Umbilical cord (tissue), 2 donors: ENCODE data around the gene DPYD. TPM values are rescaled to one million over a fixed set of nuclear protein-coding genes. Genes with fewer than 3 reads are reported as not detected.

ENCODE experiments used
- DNase-seq: peaks from one replicate; pipeline ENCODE4 v3.0.0-alpha.2; 2015; ENCODE audit warnings: low spot score
- total RNA-seq: library from RNA; depleted of rRNA; stranded (reverse); fragments of >200 nt; gene quantifications from one replicate; pipeline ENCODE4 v1.2.3, GENCODE V29; 2014; ENCODE audit warnings: low replicate concordance; ENCODE audit not compliant: insufficient read depth

DPYD gene
- total RNA-seq, 1 donor from 2014 or later = 24.1 TPM

DNA sequence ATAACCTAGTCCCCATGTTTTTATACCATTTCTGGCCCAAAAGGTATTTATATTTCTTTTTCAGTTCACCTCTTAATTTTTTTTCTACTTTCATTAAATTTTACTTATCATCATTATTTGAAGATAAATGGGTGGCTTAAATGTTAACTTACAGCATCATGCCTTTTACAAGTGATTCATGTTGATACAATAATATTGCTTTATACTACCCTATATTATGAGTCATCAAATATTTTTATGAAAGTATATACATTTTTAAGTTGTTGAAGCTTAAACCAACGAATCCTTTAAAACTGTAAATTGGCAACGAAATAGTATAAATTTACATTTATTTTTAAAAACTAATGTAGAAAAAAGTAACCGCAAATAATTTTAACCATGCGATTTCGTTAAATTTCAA lies 207.9 kb downstream of the DPYD start:
- DNase-seq = no peak

DNA sequence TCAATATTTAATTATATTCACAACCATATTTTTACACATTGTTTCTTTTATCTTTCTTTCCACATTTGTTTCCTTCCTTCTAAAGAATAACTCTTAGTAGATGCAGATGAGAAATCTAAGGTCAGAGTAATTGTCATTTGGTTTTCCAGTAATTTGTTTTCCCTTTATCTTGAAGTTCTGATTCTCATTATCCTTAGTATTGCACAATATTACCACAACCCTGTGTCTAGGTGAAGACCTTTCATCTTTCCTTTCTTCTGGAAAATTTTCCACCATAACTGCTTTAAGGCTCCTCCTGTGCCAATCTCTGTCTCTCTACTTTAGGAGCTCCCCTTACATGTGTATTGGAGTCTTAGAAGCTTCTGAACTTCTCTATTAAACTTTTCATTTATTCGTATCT lies 209.0 kb downstream of the DPYD start:
- DNase-seq = no peak

DNA sequence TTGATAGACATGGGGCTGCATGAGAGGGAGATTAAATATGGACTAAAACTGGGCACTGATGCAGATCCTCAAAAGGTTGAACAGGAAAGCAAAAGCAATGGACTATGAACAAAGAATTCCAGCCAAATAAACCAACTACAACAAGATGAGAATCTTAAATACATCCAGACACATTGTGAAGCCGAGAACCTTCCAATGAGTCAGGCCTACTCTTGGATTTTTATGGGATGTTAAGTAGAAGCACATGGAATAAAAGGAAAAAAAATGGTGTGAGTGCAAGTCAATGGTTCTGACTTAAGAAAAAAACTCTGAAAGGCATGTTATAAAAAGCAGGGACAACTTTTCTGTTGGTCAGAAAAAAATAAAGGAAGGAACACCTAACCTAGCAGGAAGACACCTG lies 227.2 kb downstream of the DPYD start:
- DNase-seq = no peak

DNA sequence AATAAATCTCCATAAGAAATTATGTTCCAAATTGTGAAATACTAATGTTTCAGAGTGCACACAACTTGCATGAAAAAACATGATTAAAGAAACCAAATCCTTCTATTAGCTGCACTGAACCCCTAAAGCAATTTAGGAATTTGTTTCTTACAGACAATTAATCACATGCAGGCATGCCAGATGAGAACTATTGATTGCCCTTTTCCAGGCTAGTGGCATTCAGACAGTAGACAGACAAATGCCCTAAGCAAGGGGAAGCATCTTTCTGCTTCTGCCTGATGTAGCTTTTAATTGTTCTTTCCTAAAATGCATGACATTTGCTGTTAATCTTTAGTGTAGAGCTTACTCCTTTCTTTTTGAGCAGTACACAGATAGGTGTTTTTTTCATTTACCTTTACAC lies 229.5 kb downstream of the DPYD start:
- no peak for DNase-seq

DNA sequence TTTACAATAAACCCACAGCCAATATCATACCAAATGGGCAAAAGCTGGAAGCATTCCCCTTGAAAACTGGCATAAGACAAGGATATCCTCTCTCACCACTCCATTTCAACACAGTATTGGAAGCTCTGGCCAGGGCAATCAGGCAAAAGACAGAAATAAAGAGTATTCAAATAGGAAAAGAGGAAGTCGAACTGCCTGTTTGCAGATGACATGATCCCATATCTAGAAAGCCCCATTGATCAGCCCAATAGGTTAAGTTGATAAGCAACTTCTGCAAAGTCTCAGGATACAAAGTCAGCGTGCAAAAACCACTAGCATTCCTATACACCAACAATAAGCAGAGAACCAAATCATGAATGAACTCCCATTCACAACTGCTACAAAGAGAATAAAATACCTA lies 235.5 kb downstream of the DPYD start:
- no peak for DNase-seq

DNA sequence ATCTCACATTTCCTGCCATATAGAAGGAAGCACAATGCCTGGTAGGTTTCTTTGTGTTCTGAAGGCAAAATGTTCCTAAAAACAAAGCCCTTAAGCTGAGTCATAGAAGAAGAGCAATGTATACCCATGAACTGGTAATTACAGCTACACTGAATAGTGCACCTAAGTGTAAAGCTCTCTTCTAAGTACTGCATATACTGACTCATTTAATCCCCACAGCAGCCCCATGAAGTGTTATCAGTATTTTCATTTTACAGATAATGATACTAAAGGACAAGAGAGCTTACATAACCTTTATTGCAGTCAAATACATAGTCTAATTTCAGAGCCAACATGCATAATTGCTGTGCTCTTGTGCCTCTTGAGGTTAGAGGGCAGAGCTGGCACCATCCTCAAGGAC lies 239.9 kb downstream of the DPYD start:
- DNase-seq = no peak

DNA sequence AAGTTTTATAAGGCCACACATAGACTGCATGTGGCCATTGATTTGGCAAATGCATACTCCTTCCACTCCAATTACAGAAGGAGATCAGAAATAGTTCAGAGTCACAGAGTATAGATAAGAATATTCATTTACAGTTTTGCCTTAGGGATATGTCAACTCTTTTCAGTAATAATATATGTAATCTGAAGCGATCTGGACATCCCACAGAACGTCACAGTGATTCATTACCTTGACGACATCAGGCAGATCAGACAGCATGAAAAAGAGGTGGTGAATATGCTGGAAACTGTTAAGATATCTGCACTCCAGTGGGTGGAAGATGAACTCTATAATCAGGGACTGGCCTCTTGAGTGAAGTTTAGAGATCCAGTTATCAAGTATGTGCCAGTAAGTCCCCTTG lies 240.4 kb downstream of the DPYD start:
- DNase-seq = no peak

DNA sequence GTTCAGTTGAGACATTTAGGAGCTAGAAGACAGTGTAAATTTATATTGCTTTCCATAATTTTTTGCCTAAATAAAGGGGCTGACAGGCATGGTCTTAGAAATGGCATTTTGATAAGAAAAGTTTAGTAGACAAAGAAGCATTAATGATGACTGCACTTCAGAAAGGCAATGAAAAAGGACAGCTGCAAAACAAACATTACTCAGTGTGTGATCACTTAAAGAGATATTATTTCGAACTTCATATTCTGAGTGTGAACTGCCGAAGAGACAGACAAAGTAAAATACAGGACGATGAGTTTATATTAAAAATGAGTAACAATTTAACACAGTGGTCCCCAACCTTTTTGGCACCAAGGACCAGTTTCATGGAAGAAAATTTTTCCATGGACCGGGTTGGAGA lies 243.1 kb downstream of the DPYD start:
- no peak for DNase-seq

DNA sequence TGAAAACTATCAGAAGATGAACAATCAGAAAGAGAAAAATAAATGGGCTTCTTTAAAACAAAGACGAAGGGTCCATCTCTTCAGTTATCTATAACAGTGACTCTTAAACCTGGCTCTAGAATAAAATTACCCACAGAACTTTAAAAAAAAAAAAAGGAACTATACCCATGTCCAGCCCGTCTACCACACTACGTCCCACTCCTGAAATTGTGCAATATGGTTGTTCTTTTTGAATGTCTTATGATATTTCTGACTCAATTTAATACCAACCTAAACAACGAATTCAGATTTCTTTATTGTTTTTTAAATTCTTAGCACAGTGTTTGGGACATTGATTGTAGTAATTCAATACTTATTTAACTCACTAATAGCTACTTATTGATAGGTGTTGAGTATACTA lies 246.3 kb downstream of the DPYD start:
- DNase-seq = no peak

DNA sequence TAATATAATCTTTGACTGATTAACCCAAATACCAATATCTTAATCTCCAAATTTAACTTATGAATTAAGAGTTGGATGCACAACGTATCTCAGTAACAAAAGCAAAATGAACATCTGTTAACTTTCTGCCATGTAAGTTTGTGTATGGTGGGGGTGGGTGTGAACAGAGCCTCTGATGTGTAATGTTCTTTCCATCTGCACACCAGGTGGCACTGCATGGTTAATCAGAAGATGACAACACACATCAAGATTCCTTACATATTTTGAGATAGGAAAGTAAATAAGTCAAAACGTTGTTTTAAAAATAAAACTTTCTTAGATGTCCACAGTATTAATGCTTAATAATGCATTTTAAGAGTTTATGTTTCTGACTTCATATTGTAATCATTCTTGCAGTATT lies 251.9 kb downstream of the DPYD start:
- no peak for DNase-seq

DNA sequence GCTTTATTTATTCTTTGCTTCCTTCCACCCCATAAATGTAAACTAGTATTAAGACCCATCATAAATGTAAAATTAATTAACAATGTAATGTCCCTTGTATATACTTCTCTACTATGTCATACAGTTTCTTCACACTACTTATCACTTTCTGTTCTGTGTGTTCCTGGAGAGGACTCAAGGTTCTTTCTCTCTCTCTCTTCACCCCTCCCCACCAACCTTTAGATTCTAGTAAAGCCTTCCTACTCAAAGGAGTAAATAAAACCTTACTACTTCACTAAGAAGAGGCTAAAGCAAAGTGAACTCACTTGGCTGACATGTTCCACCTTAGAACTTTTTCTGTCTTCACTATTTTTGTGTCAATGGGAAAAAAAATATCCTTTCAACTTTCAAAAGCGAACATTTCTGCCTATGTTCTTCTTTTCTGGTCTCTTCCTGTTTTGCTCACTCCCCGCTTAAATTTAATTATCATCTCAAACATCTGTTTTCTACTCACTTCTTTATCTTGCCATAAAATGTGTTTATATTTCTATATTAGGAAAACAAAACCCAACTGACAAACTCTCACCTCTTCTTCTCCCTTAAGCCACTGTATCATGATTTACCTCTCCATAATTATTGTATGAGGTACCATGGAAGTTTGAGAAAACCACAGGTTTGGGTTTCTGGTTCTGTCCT lies 260.3 kb downstream of the DPYD start:
- no peak for DNase-seq

DNA sequence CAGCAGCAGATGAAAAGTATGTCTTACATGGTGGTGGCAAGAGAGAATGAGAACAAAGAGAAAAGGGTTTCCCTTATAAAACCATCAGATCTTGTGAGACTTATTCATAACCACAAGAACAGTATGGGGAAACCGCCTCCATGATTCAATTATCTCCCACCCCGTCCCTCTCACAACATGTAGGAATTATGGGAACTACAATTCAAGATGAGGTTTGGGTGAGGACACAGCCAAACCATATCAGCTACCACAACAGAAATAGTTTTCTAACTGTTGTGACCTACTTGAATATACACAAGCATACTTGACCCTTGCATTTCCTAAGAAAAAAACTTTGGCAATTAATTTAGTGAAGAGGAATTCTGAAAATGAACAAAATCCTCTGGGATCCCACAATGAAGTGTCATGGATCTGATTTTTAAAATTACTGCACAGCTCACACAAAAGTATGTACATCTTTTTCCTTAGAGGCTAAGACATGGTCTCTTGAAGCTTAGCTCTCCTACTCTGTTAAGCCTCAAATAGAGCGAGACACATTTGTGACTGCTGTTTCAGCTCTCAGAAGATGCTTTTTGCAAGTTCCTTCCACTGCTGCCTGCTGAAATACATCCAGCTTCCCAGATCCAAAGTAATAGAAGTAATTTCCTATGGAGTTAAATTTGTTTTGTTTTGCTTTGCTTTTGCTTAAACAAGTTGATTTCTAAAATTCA lies 265.8 kb downstream of the DPYD start:
- peak; percentile 52 for DNase-seq

DNA sequence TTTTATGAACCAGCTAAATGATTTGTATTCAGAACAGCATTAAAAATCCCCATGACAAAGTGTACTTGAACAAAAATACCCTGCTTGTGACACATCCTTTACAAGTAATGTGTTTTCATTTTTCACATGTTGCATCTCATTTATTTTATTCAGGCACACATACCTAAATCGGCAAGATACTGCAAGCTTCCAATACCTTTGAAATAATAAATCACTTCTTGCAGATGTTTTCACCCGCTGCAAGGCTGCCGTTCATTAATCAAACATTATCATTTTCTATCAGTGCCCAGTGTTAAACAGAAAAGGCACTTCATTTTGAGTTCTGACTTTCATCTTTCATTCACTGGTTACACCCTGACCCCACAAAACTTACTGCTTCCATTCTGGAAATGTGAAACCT lies 269.6 kb downstream of the DPYD start:
- no peak for DNase-seq

DNA sequence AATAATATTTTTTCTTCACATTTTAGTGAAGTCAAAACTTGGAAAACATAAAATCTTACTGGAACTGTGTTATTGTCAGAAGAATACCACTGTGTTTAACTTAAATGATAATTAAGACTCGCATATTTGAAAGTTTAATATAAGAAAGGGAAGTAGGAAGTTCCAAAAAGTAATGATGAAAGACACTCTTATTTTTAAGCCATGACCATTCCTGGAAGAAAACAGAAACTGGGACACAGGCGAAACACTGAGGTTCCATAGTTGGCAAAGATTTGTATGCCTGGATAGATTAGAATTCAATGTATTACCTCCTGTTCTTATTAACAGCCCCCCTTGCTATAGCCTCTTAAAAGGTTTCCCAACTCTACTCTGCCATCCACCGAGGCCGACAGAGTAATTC lies 271.2 kb downstream of the DPYD start:
- DNase-seq = no peak

DNA sequence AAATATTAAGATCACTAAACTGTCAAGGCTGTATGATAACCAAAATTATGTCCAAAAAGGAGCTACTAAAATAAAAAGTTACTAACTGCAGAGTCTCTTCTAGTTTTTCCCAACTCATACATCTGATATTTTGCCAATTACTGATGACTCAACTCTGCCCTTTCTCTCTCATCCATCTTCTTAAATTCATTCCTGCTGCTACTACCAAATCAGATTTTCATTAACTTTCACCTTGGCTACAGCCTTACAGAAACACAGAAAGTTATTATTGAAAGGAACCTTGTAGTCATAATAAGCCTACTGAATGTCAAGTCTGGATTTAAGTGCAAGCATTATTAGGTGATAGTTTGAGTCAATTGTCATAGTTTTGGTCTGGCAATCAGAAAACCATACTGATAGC lies 273.1 kb downstream of the DPYD start:
- no peak for DNase-seq

DNA sequence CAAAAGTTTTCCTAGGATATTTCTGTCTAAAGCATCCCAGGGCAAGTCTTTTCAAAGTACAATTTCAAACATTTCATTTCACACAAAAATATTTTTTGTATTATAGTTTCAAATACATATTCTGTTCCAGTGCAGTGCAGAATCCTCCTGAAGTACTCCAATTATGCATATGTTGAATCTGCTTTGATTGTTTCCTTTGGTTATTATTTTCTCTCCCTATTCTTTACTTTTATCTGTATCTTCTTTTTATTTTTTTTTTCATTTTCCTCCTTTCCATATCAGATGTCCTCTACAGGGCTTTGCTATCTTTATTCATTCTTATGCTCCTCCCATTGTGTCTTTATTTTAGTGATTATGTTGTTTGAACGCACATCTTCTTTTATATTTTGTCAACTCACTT lies 274.8 kb downstream of the DPYD start:
- no peak for DNase-seq

DNA sequence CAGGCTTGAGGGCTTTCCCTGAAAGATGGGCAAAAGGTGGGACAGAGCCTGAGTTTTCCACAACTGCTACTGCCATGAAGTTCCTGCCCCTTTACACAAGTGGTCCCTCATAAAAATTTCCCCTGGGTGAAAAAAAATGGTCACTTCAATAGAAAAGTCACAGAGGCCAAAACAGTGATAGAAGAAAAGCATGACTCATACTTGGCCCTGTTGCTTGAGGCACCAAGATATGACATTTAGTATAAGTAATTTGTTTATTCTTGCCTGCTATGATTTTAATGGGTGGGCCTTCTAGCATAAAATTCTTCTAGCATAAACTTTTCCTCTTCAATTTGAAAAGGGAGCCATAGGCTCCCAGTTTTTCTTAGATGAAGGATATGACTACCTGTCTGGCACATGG lies 280.2 kb downstream of the DPYD start:
- DNase-seq = no peak

DNA sequence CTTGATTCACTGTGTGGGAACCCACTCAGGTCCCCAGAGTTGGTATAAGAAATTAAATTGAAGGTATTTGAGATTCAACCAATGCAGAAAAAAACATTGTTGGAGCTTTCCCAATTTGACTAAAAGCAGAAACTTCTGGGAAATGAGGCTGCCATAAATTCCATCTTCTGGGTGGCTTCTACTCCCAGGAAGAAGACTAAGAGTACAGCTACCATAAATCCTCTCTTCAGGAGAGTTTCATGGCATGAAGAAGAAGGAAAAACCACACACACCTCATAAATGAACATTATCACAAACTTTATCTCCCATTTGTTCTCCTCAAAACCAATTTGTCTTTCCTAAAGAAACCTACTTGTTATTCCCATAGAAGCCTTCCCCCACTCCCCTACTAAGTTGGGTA lies 283.9 kb downstream of the DPYD start:
- DNase-seq = no peak

DNA sequence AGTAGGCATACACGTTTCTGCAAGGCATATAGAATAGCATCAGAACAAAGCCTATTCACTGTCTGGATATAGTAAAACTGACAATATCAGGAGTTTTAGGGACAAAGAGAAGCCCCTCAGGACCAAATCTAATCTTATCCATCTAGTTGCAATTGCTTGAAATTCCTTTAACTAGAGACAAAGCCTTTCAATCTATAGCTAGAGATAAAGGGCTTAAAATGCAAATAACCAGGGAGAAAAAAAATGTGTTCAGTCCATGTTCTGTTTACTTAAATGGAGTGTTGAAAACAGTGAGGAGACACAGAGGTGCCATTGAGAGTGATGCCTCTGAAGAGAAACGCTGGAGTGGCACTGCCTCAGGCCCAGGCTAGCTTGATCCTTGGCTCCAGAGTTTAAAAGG lies 286.1 kb downstream of the DPYD start:
- no peak for DNase-seq

DNA sequence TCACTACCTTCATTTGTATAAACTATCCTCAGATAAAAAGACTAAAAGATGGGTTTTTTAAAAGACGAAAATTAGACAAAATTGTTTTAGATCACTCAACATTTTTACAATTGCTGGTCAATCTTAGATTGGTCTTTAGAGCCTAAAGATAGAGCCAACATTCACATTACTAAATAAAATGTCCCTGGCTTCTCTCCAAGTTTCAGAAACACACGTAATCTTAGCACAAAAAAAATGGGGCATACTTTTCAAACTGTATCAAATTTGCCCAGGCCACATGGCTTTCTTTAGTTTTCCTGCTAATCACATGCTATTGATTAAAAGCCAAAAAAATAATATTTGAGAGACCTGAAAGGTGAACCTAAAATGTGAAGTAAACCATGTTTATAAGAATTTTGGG lies 288.1 kb downstream of the DPYD start:
- no peak for DNase-seq

DNA sequence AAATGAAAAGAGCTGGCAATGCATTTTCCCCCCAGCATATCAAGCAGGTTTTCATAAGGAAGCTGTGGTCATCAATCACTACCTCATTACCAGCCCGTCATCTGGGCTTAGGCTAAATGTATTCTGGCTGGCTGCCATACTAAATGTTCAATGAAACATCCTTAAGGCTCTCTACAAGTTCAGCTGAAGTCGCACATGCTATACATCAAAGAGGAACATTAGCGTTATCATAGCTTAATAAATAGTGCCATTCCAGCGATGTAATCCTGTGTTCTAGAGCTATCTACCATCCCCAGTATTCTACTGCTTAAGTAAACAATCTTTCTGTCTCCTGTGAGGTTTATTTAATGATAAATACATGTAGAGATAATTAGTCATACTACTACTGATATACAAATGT lies 288.8 kb downstream of the DPYD start:
- DNase-seq = peak; percentile 84

DNA sequence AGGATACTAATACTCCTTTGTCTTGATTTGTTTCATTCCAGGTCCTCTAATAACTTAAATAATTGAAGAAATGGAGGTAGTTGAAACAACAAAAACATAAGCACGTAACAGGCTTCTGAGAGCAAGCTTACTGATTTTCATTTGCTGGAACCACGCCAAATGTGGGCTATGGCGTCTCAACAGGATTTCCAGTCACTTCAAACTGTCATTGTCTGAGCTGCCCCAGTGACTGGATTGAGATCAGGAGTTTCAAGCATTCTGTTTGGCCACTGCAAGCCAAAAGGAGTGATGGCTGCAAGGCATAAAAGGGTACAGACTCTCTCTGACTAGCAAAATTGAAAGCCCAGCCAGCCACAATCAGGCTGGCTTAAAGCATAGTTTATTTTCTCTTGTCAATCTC lies 289.9 kb downstream of the DPYD start:
- DNase-seq = peak; percentile 14

DNA sequence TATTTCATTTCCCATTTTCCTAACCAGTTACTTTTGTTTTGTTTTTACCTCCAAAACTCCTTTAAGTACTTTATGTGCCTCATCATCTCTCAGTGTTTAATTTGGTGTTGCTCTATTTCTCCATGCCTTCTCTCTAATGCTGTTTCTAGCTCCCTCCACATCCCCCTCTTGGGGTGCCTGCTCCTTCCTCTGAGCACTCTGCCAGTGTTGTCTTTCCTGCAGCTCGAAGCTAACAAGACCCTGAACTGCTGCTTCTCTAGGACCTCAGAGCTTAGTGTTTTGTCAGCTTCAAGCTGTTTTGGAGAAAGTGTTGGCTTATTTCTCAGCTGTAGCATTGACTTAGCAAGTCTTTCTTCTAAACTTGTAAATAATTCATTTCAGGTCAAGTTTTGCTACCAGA lies 290.6 kb downstream of the DPYD start:
- DNase-seq = no peak

DNA sequence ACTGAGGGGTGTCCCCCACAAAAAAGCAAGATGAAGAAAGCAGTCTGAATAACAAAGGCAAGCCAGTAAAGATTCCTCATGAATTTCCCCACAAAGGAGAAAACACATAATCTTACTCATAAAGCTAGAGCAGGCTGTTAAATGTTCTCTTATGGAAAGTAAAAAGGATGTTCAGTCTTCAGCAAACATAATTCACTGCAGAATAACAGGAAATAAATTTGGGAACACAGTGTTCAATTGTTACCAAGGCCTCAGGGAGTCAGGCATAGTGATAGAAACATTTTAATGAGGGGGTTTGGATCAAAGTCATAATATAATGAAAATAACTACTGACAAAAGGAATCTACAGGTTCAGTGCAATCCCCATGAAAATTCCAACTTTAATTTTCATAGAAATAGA lies 297.6 kb downstream of the DPYD start:
- DNase-seq = no peak
